ENCODE results near the gene AARS2.

Gene AARS2

GRCh38 chr6:44263354-44264100 lies 49.6 kb downstream of the AARS2 start:
- H3K4me3 Mint-ChIP-seq: peak overlapping the region; percentile 97
- H3K4me1 Mint-ChIP-seq (ENCODE audit: low read depth): peaks cover 64% of the 10 kb centered on the region
- intact Hi-C loops (cut with micrococcal nuclease): loop anchor here (5.0 kb wide), 1 partner anchor 166 kb away; no protein-coding TSS in a partner anchor
- H3K36me3 Mint-ChIP-seq (ENCODE audit: low read depth): peaks cover 68% of the 10 kb centered on the region
- no peaks in the 10 kb centered on the region for H3K9me3 Mint-ChIP-seq
- peaks cover 7% of the 10 kb centered on the region for H3K27me3 Mint-ChIP-seq
- H3K27ac Mint-ChIP-seq: peak overlapping the region; percentile 90

- Mint-ChIP-seq H3K4me1 (ENCODE audit: low read depth) (peaks cover 72% of the 10 kb centered on the region), H3K4me3 (peak overlapping the region; percentile 97), H3K9me3 (no peaks in the 10 kb centered on the region), H3K27me3 (peaks cover 2% of the 10 kb centered on the region), H3K36me3 (ENCODE audit: low read depth) (peaks cover 76% of the 10 kb centered on the region), H3K27ac (peak overlapping the region; percentile 90)
- intact Hi-C loops (cut with micrococcal nuclease): loop anchor here (5.0 kb wide), 1 partner anchor 165 kb away; no protein-coding TSS in a partner anchor
Measured at GRCh38 chr6:44262467-44263353, 50.4 kb downstream of the AARS2 start.

- Mint-ChIP-seq H3K4me3 (no peak overlapping the region), H3K27me3 (no peaks in the 10 kb centered on the region), H3K4me1 (ENCODE audit: low read depth) (peaks cover 71% of the 10 kb centered on the region), H3K36me3 (ENCODE audit: low read depth) (peaks cover 85% of the 10 kb centered on the region), H3K9me3 (no peaks in the 10 kb centered on the region), H3K27ac (peak overlapping the region; percentile 90)
- intact Hi-C loops (cut with micrococcal nuclease): loop anchor here (5.0 kb wide), 1 partner anchor 164 kb away; no protein-coding TSS in a partner anchor
Measured at GRCh38 chr6:44261581-44261980, 51.6 kb downstream of the AARS2 start.

- Mint-ChIP-seq H3K36me3 (ENCODE audit: low read depth) (peaks cover 94% of the 10 kb centered on the region), H3K4me1 (ENCODE audit: low read depth) (peaks cover 73% of the 10 kb centered on the region), H3K9me3 (no peaks in the 10 kb centered on the region), H3K4me3 (peak overlapping the region; percentile 46), H3K27ac (peak overlapping the region; percentile 66), H3K27me3 (no peaks in the 10 kb centered on the region)
- intact Hi-C loops (cut with micrococcal nuclease): loop anchor here (5.0 kb wide), 1 partner anchor 163 kb away; no protein-coding TSS in a partner anchor
Measured at GRCh38 chr6:44260451-44261297, 52.5 kb downstream of the AARS2 start.

- Mint-ChIP-seq H3K9me3 (no peaks in the 10 kb centered on the region), H3K36me3 (ENCODE audit: low read depth) (peaks cover 97% of the 10 kb centered on the region), H3K4me3 (no peak overlapping the region), H3K27me3 (no peaks in the 10 kb centered on the region), H3K27ac (no peak overlapping the region), H3K4me1 (ENCODE audit: low read depth) (peaks cover 79% of the 10 kb centered on the region)
- intact Hi-C loops (cut with micrococcal nuclease): loop anchor here (5.0 kb wide), 1 partner anchor 163 kb away; no protein-coding TSS in a partner anchor
Measured at GRCh38 chr6:44260011-44260410, 53.1 kb downstream of the AARS2 start.

- Mint-ChIP-seq H3K27ac (peak overlapping the region; percentile 86), H3K9me3 (no peaks in the 10 kb centered on the region), H3K4me1 (ENCODE audit: low read depth) (peaks cover 86% of the 10 kb centered on the region), H3K4me3 (peak overlapping the region; percentile 43), H3K27me3 (no peaks in the 10 kb centered on the region), H3K36me3 (ENCODE audit: low read depth) (peaks cover 97% of the 10 kb centered on the region)
- intact Hi-C loops (cut with micrococcal nuclease): no loop called here
Measured at GRCh38 chr6:44258921-44259320, 54.2 kb downstream of the AARS2 start.

GRCh38 chr6:44258325-44258863 lies 54.8 kb downstream of the AARS2 start:
- peak overlapping the region; percentile 86 for H3K27ac Mint-ChIP-seq
- intact Hi-C loops (cut with micrococcal nuclease): no loop called here
- no peaks in the 10 kb centered on the region for H3K27me3 Mint-ChIP-seq
- H3K9me3 Mint-ChIP-seq: no peaks in the 10 kb centered on the region
- H3K4me1 Mint-ChIP-seq (ENCODE audit: low read depth): peaks cover 88% of the 10 kb centered on the region
- H3K4me3 Mint-ChIP-seq: peak overlapping the region; percentile 43
- H3K36me3 Mint-ChIP-seq (ENCODE audit: low read depth): peaks cover 97% of the 10 kb centered on the region

GRCh38 chr6:44257753-44258324 lies 55.3 kb downstream of the AARS2 start:
- H3K27ac Mint-ChIP-seq: peak overlapping the region; percentile 86
- H3K36me3 Mint-ChIP-seq (ENCODE audit: low read depth): peaks cover 97% of the 10 kb centered on the region
- peaks cover 90% of the 10 kb centered on the region for H3K4me1 Mint-ChIP-seq (ENCODE audit: low read depth)
- H3K27me3 Mint-ChIP-seq: no peaks in the 10 kb centered on the region
- H3K4me3 Mint-ChIP-seq: peak overlapping the region; percentile 89
- intact Hi-C loops (cut with micrococcal nuclease): no loop called here
- H3K9me3 Mint-ChIP-seq: no peaks in the 10 kb centered on the region

GRCh38 chr6:44257025-44257752 lies 56.0 kb downstream of the AARS2 start, which contains the start of gene SLC35B2:
Gene SLC35B2 (minus strand): TSS chr6:44257528. CDS start chr6:44257410, 118 bp downstream.
- Mint-ChIP-seq H3K4me3 (peak within 1 kb of the TSS; percentile 89), H3K9me3 (no peaks in the 10 kb centered on the region), H3K4me1 (ENCODE audit: low read depth) (peaks cover 90% of the 10 kb centered on the region), H3K36me3 (ENCODE audit: low read depth) (peaks cover 97% of the 10 kb centered on the region), H3K27ac (peak within 1 kb of the TSS; percentile 86), H3K27me3 (no peaks in the 10 kb centered on the region)
- intact Hi-C loops (cut with micrococcal nuclease): no loop called here

- peaks cover 90% of the 10 kb centered on the region for H3K4me1 Mint-ChIP-seq (ENCODE audit: low read depth)
- H3K27me3 Mint-ChIP-seq: no peaks in the 10 kb centered on the region
- H3K36me3 Mint-ChIP-seq (ENCODE audit: low read depth): peaks cover 97% of the 10 kb centered on the region
- H3K27ac Mint-ChIP-seq: peak overlapping the region; percentile 86
- peak overlapping the region; percentile 89 for H3K4me3 Mint-ChIP-seq
- no peaks in the 10 kb centered on the region for H3K9me3 Mint-ChIP-seq
- intact Hi-C loops (cut with micrococcal nuclease): no loop called here
Measured at GRCh38 chr6:44256775-44257024, 56.4 kb downstream of the AARS2 start.

GRCh38 chr6:44255871-44256774 lies 57.0 kb downstream of the AARS2 start:
- Mint-ChIP-seq H3K4me1 (ENCODE audit: low read depth) (peaks cover 87% of the 10 kb centered on the region), H3K27ac (peak overlapping the region; percentile 86), H3K9me3 (no peaks in the 10 kb centered on the region), H3K4me3 (peak overlapping the region; percentile 89), H3K27me3 (no peaks in the 10 kb centered on the region), H3K36me3 (ENCODE audit: low read depth) (peaks cover 97% of the 10 kb centered on the region)
- intact Hi-C loops (cut with micrococcal nuclease): no loop called here

All from dendritic cell treated with granulocyte-macrophage colony-stimulating factor and Interleukin-4, amounts not matched to agents 40 ng/mL and 50 ng/mL, for 4 days (primary cell).